Vagina (tissue), 2 donors: ENCODE data around the gene NABP1.

Source experiments
- CTCF ChIP-seq, 3 experiments: fragments of 450-650 bp in 2 of 3; fragments of 200-600 bp in 1 of 3; sonication (generic) in 1 of 3; IDR thresholded peaks; one replicate each; pipeline ENCODE4 v1.5.1; 2017 to 2019; ENCODE audit warnings: antibody characterized with exemption in 3 of 3, mild to moderate bottlenecking in 2 of 3, moderate library complexity in 2 of 3
- POLR2A ChIP-seq, 2 donors: fragments of 450-650 bp; IDR thresholded peaks; one replicate each; pipeline ENCODE4 v1.6.1; 2017; ENCODE audit warnings: antibody characterized with exemption in 2 of 2, mild to moderate bottlenecking in 2 of 2, moderate library complexity in 2 of 2
- POLR2AphosphoS5 ChIP-seq, 2 donors: sonication (generic); formaldehyde crosslinking; IDR thresholded peaks; one replicate each; pipeline ENCODE4 v1.9.0; 2017; ENCODE audit warnings: antibody characterized with exemption in 2 of 2, mild to moderate bottlenecking in 2 of 2, low read depth in 1 of 2; ENCODE audit not compliant: insufficient read depth in 1 of 2

GRCh38 chr2:191696966-191697365 lies 19.0 kb downstream of the NABP1 start:
- TF ChIP-seq POLR2A (IDR thresholded peaks at IDR 0.05), result no peak
- TF ChIP-seq CTCF (IDR thresholded peaks at IDR 0.05), result no peak
- TF ChIP-seq POLR2AphosphoS5 (IDR thresholded peaks at IDR 0.05; ENCODE audit: insufficient read depth in 1 of 2, low read depth in 1 of 2), result no peak
